Liver (tissue), 9 donors: ENCODE data around the gene SCD5. TPM values are rescaled to one million over a fixed set of nuclear protein-coding genes. Genes with fewer than 3 reads are reported as not detected.

ENCODE experiments used
- DNase-seq: peaks from one replicate; pipeline ENCODE4 v3.0.0-alpha.2; 2017; ENCODE audit warnings: low spot score
- H3K27ac ChIP-seq, 2 donors: one replicate each; pipeline ENCODE4 v1.7.0; 2013; ENCODE audit warnings: inconsistent platforms in 2 of 2, low read length in 2 of 2, control low read depth in 1 of 2, low read depth in 1 of 2, mild to moderate bottlenecking in 1 of 2
- H3K27me3 ChIP-seq, 4 donors: one replicate each; pipeline versions ENCODE4 v1.6.1 to v1.7.0; 2013; ENCODE audit warnings: low read length in 3 of 4, inconsistent platforms in 1 of 4, mild to moderate bottlenecking in 1 of 4, moderate library complexity in 1 of 4; ENCODE audit not compliant: control insufficient read depth in 4 of 4, insufficient read depth in 4 of 4
- H3K36me3 ChIP-seq, 4 donors: one replicate each; pipeline versions ENCODE4 v1.6.1 to v1.7.0; 2013; ENCODE audit warnings: low read length in 3 of 4, mild to moderate bottlenecking in 3 of 4, low read depth in 1 of 4, moderate library complexity in 1 of 4; ENCODE audit not compliant: control insufficient read depth in 4 of 4, insufficient read depth in 3 of 4
- H3K4me1 ChIP-seq, 4 donors: one replicate each; pipeline versions ENCODE4 v1.6.1 to v1.7.0; 2013; ENCODE audit warnings: low read length in 3 of 4, mild to moderate bottlenecking in 3 of 4, moderate library complexity in 1 of 4; ENCODE audit not compliant: control insufficient read depth in 4 of 4, insufficient read depth in 4 of 4
- H3K4me3 ChIP-seq, 3 donors: one replicate each; pipeline versions ENCODE4 v1.6.1 to v1.7.0; 2013; ENCODE audit warnings: low read length in 3 of 3, control low read depth in 1 of 3, low read depth in 1 of 3, mild to moderate bottlenecking in 1 of 3
- H3K9ac ChIP-seq, 2 donors: one replicate each; pipeline ENCODE4 v1.7.0; 2013; ENCODE audit warnings: low read length in 2 of 2, mild to moderate bottlenecking in 2 of 2, moderate library complexity in 2 of 2, control low read depth in 1 of 2, low read depth in 1 of 2
- H3K9me3 ChIP-seq, 4 donors: one replicate each; pipeline versions ENCODE4 v1.6.1 to v1.7.0; 2013; ENCODE audit warnings: low read length in 3 of 4; ENCODE audit not compliant: control insufficient read depth in 4 of 4
- ATF3 ChIP-seq: IDR thresholded peaks from 2 replicates; pipeline ENCODE4 v1.6.1; 2016; ENCODE audit warnings: antibody characterized with exemption
- CTCF ChIP-seq: fragments of 150-350 bp; IDR thresholded peaks from 2 replicates; pipeline ENCODE4 v1.5.1; 2017; ENCODE audit warnings: improper control_type of control experiment, low read depth, low read length; ENCODE audit not compliant: missing input control
- EGR1 ChIP-seq, 2 donors: IDR thresholded peaks; 2 replicates each; pipeline ENCODE4 v1.6.1; 2016 to 2018; ENCODE audit warnings: antibody characterized with exemption in 2 of 2, low read depth in 2 of 2
- FOXA1 ChIP-seq: IDR thresholded peaks from 2 replicates; pipeline ENCODE4 v1.6.1; 2016; ENCODE audit warnings: antibody characterized with exemption
- FOXA2 ChIP-seq: IDR thresholded peaks from 2 replicates; pipeline ENCODE4 v1.6.1; 2016; ENCODE audit warnings: antibody characterized with exemption
- GABPA ChIP-seq, 2 donors: IDR thresholded peaks in 1 of 2; conservative IDR thresholded peaks in 1 of 2; 2 replicates each; pipeline ENCODE4 v1.6.1; 2016; ENCODE audit warnings: antibody characterized with exemption in 2 of 2, mild to moderate bottlenecking in 1 of 2, moderate library complexity in 1 of 2
- HNF4A ChIP-seq, 2 donors: conservative IDR thresholded peaks; 2 replicates each; pipeline ENCODE4 v1.6.1; 2016; ENCODE audit warnings: antibody characterized with exemption in 2 of 2, mild to moderate bottlenecking in 2 of 2
- HNF4G ChIP-seq: IDR thresholded peaks from 2 replicates; pipeline ENCODE4 v1.6.1; 2016; ENCODE audit warnings: antibody characterized with exemption
- JUND ChIP-seq, 2 donors: IDR thresholded peaks; 2 replicates each; pipeline ENCODE4 v1.6.1; 2016; ENCODE audit warnings: antibody characterized with exemption in 2 of 2
- MAX ChIP-seq: IDR thresholded peaks from 2 replicates; pipeline ENCODE4 v1.6.1; 2016; ENCODE audit warnings: antibody characterized with exemption
- NR2F2 ChIP-seq: IDR thresholded peaks from 2 replicates; pipeline ENCODE4 v1.6.1; 2016; ENCODE audit warnings: antibody characterized with exemption
- RAD21 ChIP-seq, 2 donors: IDR thresholded peaks; 2 replicates each; pipeline ENCODE4 v1.6.1; 2016; ENCODE audit warnings: antibody characterized with exemption in 2 of 2, mild to moderate bottlenecking in 2 of 2
- REST ChIP-seq: IDR thresholded peaks from 2 replicates; pipeline ENCODE4 v1.6.1; 2016; ENCODE audit warnings: antibody characterized with exemption, mild to moderate bottlenecking
- RXRA ChIP-seq, 2 donors: IDR thresholded peaks; 2 replicates each; pipeline ENCODE4 v1.6.1; 2017 to 2018; ENCODE audit warnings: antibody characterized with exemption in 2 of 2, mild to moderate bottlenecking in 1 of 2
- SP1 ChIP-seq: IDR thresholded peaks from 2 replicates; pipeline ENCODE4 v1.6.1; 2018; ENCODE audit warnings: antibody characterized with exemption, mild to moderate bottlenecking
- TAF1 ChIP-seq: conservative IDR thresholded peaks from 2 replicates; pipeline ENCODE4 v1.6.1; 2016; ENCODE audit warnings: antibody characterized with exemption, mild to moderate bottlenecking
- YY1 ChIP-seq: IDR thresholded peaks from 2 replicates; pipeline ENCODE4 v1.6.1; 2016; ENCODE audit warnings: antibody characterized with exemption, mild to moderate bottlenecking
- ZBTB33 ChIP-seq: IDR thresholded peaks from 2 replicates; pipeline ENCODE4 v1.6.1; 2016; ENCODE audit warnings: antibody characterized with exemption
- WGBS: extraction: QIAGEN DNeasy Blood & Tissue Kit; methylation state at CpG from one replicate; pipeline ENCODE4 v1.1.7; 2013; 5-methylcytosine and 5-hydroxymethylcytosine counted together
- polyA plus RNA-seq, 2 donors: library from polyadenylated mRNA; stranded (reverse) in 1 of 2; unstranded in 1 of 2; fragments of 200-250 nt in 1 of 2; fragments of >200 nt in 1 of 2; fragmentation: Nextera tagmentation in 1 of 2; extraction: Ambion mirVana in 1 of 2; gene quantifications; one replicate each; pipeline versions ENCODE4 v1.2.1 to v1.2.3, GENCODE V29; 2013 to 2015
- total RNA-seq, 2 donors: library from RNA; depleted of rRNA; stranded (reverse); fragments of >200 nt; gene quantifications; one replicate each; pipeline ENCODE4 v1.2.3, GENCODE V29; 2014
- donor health status: healthy.
- donor health status: healthy.
- donor health status: healthy.
- donor health status: healthy.
- donor health status: healthy.

Gene SCD5
- total and polyA plus RNA-seq, 4 donors: 0.14 to 1.9 (median 0.57) TPM

- DNase-seq: no peak
- Histone ChIP-seq H3K36me3 (no peaks in the 10 kb centered on the region), H3K9ac (no peak overlapping the region), H3K27me3 (no peaks in the 10 kb centered on the region), H3K9me3 (no peaks in the 10 kb centered on the region), H3K4me1 (peaks cover 0 to 10% (median 6%) of the 10 kb centered on the region in 4 donors), H3K4me3 (no peak overlapping the region), H3K27ac (no peak overlapping the region)
- WGBS: 32% methylated on average over 7 of the region's 7 CpGs
- TF ChIP-seq REST (no peak), MAX (no peak), JUND (IDR thresholded peaks at IDR 0.05) (peak in 1 of 2 donors; percentile 17), ZBTB33 (no peak), RAD21 (IDR thresholded peaks at IDR 0.05) (no peak), TAF1 (no peak), FOXA1 (no peak), EGR1 (IDR thresholded peaks at IDR 0.05; ENCODE audit: low read depth in 2 of 2) (no peak), HNF4A (conservative IDR thresholded peaks at IDR 0.05) (peak; percentile 35 to 53), SP1 (no peak), NR2F2 (no peak), RXRA (IDR thresholded peaks at IDR 0.05) (peak in 1 of 2 donors; percentile 31), HNF4G (no peak), ATF3 (no peak), GABPA (IDR thresholded peaks at IDR 0.05 in 1 of 2, conservative IDR thresholded peaks at IDR 0.05 in 1 of 2) (no peak), CTCF (no peak), YY1 (no peak), FOXA2 (no peak)
These were observed 80.2 kb downstream of the SCD5 start for GRCh38 chr4:82718162-82718940.
